Globus pallidus (tissue), 1 donor: ENCODE data around the gene DEFB125.
"Not testable (repeated sequence)": the region's sequence is repeated elsewhere in the genome, so short reads cannot be mapped to it uniquely, and the experiment has no call there.

ENCODE experiments used
- DNase-seq: peaks from one replicate; pipeline ENCODE4 v3.0.0-alpha.2; 2015; ENCODE audit warnings: low spot score

Gene DEFB125

GRCh38 chr20:87401-87800 is at the start of gene DEFB125:
TSS of gene DEFB125 (plus strand) at chr20:87672. CDS start at chr20:87710, 38 bp downstream.
- no peak for DNase-seq

- no peak for DNase-seq
These were observed 27.2 kb upstream of the DEFB125 start for GRCh38 chr20:60035-60918.

- DNase-seq = no peak
These were observed 26.2 kb upstream of the DEFB125 start for GRCh38 chr20:61230-61629.

GRCh38 chr20:61757-62156 is 25.7 kb upstream of the DEFB125 start:
- DNase-seq = no peak

- no peak for DNase-seq
These were observed 25.0 kb upstream of the DEFB125 start for GRCh38 chr20:62487-62886.

- no peak for DNase-seq
These were observed 23.4 kb upstream of the DEFB125 start for GRCh38 chr20:64026-64603.

GRCh38 chr20:64766-65322 is 22.6 kb upstream of the DEFB125 start:
- no peak for DNase-seq

GRCh38 chr20:77231-77630 is 10.2 kb upstream of the DEFB125 start:
- DNase-seq = no peak

- DNase-seq = no peak
These were observed 9.1 kb upstream of the DEFB125 start for GRCh38 chr20:78338-78737.

GRCh38 chr20:79565-79964 is 7.9 kb upstream of the DEFB125 start:
- no peak for DNase-seq

GRCh38 chr20:90651-91050 is 3.2 kb downstream of the DEFB125 start:
- no peak for DNase-seq

GRCh38 chr20:93641-94040 is 6.2 kb downstream of the DEFB125 start:
- no peak for DNase-seq

- no peak for DNase-seq
These were observed 7.7 kb downstream of the DEFB125 start for GRCh38 chr20:95215-95614.

- not testable (repeated sequence) for DNase-seq
These were observed 10.2 kb downstream of the DEFB125 start for GRCh38 chr20:97691-98090.

GRCh38 chr20:101975-102374 is 14.5 kb downstream of the DEFB125 start:
- no peak for DNase-seq

GRCh38 chr20:103456-103855 is 16.0 kb downstream of the DEFB125 start:
- no peak for DNase-seq

GRCh38 chr20:112396-112795 is 24.9 kb downstream of the DEFB125 start:
- DNase-seq = no peak

- no peak for DNase-seq
These were observed 30.0 kb downstream of the DEFB125 start for GRCh38 chr20:117518-117917.

GRCh38 chr20:129786-130323 is 42.4 kb downstream of the DEFB125 start:
- not testable (repeated sequence) for DNase-seq

- DNase-seq = no peak
These were observed 50.4 kb downstream of the DEFB125 start for GRCh38 chr20:137668-138490.

GRCh38 chr20:142290-142689 is 54.8 kb downstream of the DEFB125 start, which contains the start of gene DEFB126:
TSS of gene DEFB126 (plus strand) at chr20:142590. CDS start at chr20:142629, 39 bp downstream.
- DNase-seq = no peak

GRCh38 chr20:145877-146276 is 58.4 kb downstream of the DEFB125 start:
- no peak for DNase-seq
